HCT116 (cell line): ENCODE results near the gene VSIG2. TPM values are rescaled to one million over a fixed set of nuclear protein-coding genes. Genes with fewer than 3 reads are reported as not detected.

Source experiments
- ATAC-seq: fragments of 200-7000 bp; cut with Tn5 transposase; 2 replicates; pipeline ENCODE4 v1.9.1; 2020; ENCODE audit warnings: mild to moderate bottlenecking, moderate library complexity
- BruUV-seq: library from RNA; stranded (reverse); fragments of 400-500 nt; replicated peaks from 2 replicates; lab custom pipeline; 2021; lab: Mats Ljungman, UMichigan
- CTCF ChIA-PET: fragments of 300-600 bp; sonication (Branson Sonifier 250); formaldehyde crosslinking; loops from one replicate; lab custom pipeline; 2021; ENCODE audit warnings: antibody characterized with exemption; lab: Charles Lee
- POLR2A ChIA-PET: fragments of 300-600, 350-600 bp; sonication (Branson Sonifier 250); formaldehyde crosslinking; loops from one replicate; lab custom pipeline; 2021; ENCODE audit warnings: antibody characterized with exemption; lab: Charles Lee
- RAD21 ChIA-PET, 2 experiments: fragments of 300-600 bp; sonication (Branson Sonifier 250); formaldehyde crosslinking; loops; one replicate each; lab custom pipeline; 2023; ENCODE audit warnings: low total read pairs in 2 of 2; ENCODE audit not compliant: uncharacterized antibody in 2 of 2, unreplicated experiment in 2 of 2, low non-redundant PET in 1 of 2; lab: Charles Lee
- DNase-seq: peaks from one replicate; pipeline ENCODE4 v3.0.0-alpha.2; 2010; ENCODE audit warnings: low read depth, low spot score
- H2AFZ ChIP-seq: fragments of 200-600 bp; shearing (Covaris generic), sonication (generic); 2 replicates; pipeline ENCODE4 v1.6.1; 2017; ENCODE audit warnings: low read depth, mixed run types, mixed read lengths, antibody characterized with exemption, low read length; ENCODE audit not compliant: poor library complexity, severe bottlenecking
- H3K27ac ChIP-seq: 2 replicates; pipeline ENCODE4 v1.5.1; 2012; ENCODE audit warnings: low read depth, low read length
- H3K27me3 ChIP-seq: fragments of 200-600 bp; sonication (generic); 2 replicates; pipeline ENCODE4 v1.6.1; 2016; ENCODE audit warnings: mixed run types, low read length, mixed read lengths; ENCODE audit not compliant: insufficient read depth
- H3K36me3 ChIP-seq, 2 experiments: fragments of 200-500 bp in 1 of 2; fragments of 200-600 bp in 1 of 2; sonication (Bioruptor generic) in 1 of 2; sonication (generic) in 1 of 2; 2 replicates each; pipeline versions ENCODE4 v1.5.1 to v1.6.1; 2014 to 2016; ENCODE audit warnings: low read length in 2 of 2, inconsistent platforms in 1 of 2, mixed read lengths in 1 of 2, mixed run types in 1 of 2; ENCODE audit not compliant: insufficient read depth in 2 of 2, control insufficient read depth in 1 of 2
- H3K4me1 ChIP-seq, 2 experiments: fragments of 200-600 bp in 1 of 2; sonication (generic) in 1 of 2; 2 replicates each; pipeline versions ENCODE4 v1.5.1 to v1.6.1; 2012 to 2017; ENCODE audit warnings: low read length in 2 of 2, inconsistent platforms in 1 of 2, mild to moderate bottlenecking in 1 of 2, mixed read lengths in 1 of 2, mixed run types in 1 of 2, moderate library complexity in 1 of 2; ENCODE audit not compliant: insufficient read depth in 2 of 2, control insufficient read depth in 1 of 2
- H3K4me2 ChIP-seq: fragments of 200-600 bp; sonication (generic); 2 replicates; pipeline ENCODE4 v1.6.1; 2017; ENCODE audit warnings: mixed run types, low read length, mixed read lengths
- H3K4me3 ChIP-seq, 2 experiments: fragments of 200-600 bp in 1 of 2; sonication (generic) in 1 of 2; replicated peaks in 1 of 2; 2 replicates each; pipeline ENCODE4 v1.5.1; 2011 to 2016; ENCODE audit warnings: low read length in 2 of 2, control low read depth in 1 of 2, low read depth in 1 of 2, mild to moderate bottlenecking in 1 of 2, mixed read lengths in 1 of 2, mixed run types in 1 of 2
- H3K79me2 ChIP-seq: fragments of 200-600 bp; sonication (generic); 2 replicates; pipeline ENCODE4 v1.6.1; 2017; ENCODE audit warnings: mild to moderate bottlenecking, mixed run types, low read length, moderate library complexity, mixed read lengths; ENCODE audit not compliant: insufficient read depth
- H3K9ac ChIP-seq: fragments of 200-600 bp; sonication (generic); 2 replicates; pipeline ENCODE4 v1.6.1; 2016; ENCODE audit warnings: low read length, mixed read lengths
- H3K9me2 ChIP-seq: fragments of 200-600 bp; sonication (generic), shearing (Covaris generic); 2 replicates; pipeline ENCODE4 v1.6.1; 2017; ENCODE audit warnings: mixed run types, mild to moderate bottlenecking, moderate library complexity; ENCODE audit not compliant: insufficient read depth
- H3K9me3 ChIP-seq, 2 experiments: fragments of 200-500 bp in 1 of 2; fragments of 200-600 bp in 1 of 2; sonication (Bioruptor generic) in 1 of 2; sonication (generic) in 1 of 2; 2 replicates each; pipeline ENCODE4 v1.6.1; 2014 to 2017; ENCODE audit warnings: low read length in 2 of 2, mixed read lengths in 2 of 2, inconsistent platforms in 1 of 2, low read depth in 1 of 2, mild to moderate bottlenecking in 1 of 2, mixed run types in 1 of 2, moderate library complexity in 1 of 2; ENCODE audit not compliant: control insufficient read depth in 1 of 2, insufficient read depth in 1 of 2
- H4K20me1 ChIP-seq: fragments of 200-600 bp; sonication (generic), shearing (Covaris generic); 2 replicates; pipeline ENCODE4 v1.6.1; 2017; ENCODE audit warnings: mixed run types, mild to moderate bottlenecking, moderate library complexity; ENCODE audit not compliant: insufficient read depth
- ATF3 ChIP-seq: IDR thresholded peaks from 2 replicates; pipeline ENCODE4 v1.6.1; 2012
- CBX3 ChIP-seq: IDR thresholded peaks from 2 replicates; pipeline ENCODE4 v1.6.1; 2012; ENCODE audit warnings: low read depth
- CEBPB ChIP-seq: IDR thresholded peaks from 2 replicates; pipeline ENCODE4 v1.6.1; 2012; ENCODE audit warnings: low read depth
- CTCF ChIP-seq, 3 experiments: fragments of 200-600 bp in 1 of 3; sonication (generic) in 1 of 3; IDR thresholded peaks in 2 of 3; conservative IDR thresholded peaks in 1 of 3; 2 replicates each; pipeline ENCODE4 v1.5.1; 2012 to 2017; ENCODE audit warnings: low read depth in 2 of 3, low read length in 2 of 3, antibody characterized with exemption in 1 of 3, borderline replicate concordance in 1 of 3, control low read depth in 1 of 3, mild to moderate bottlenecking in 1 of 3, mixed read lengths in 1 of 3, mixed run types in 1 of 3, moderate library complexity in 1 of 3; ENCODE audit not compliant: insufficient read depth in 1 of 3
- EGR1 ChIP-seq: IDR thresholded peaks from 2 replicates; pipeline ENCODE4 v1.6.1; 2012; ENCODE audit warnings: low read depth
- ELF1 ChIP-seq: IDR thresholded peaks from 2 replicates; pipeline ENCODE4 v1.6.1; 2012; ENCODE audit warnings: low read depth, borderline replicate concordance
- EZH2 ChIP-seq: fragments of 200-600 bp; sonication (generic); IDR thresholded peaks from 2 replicates; pipeline ENCODE4 v1.6.1; 2017; ENCODE audit warnings: antibody characterized with exemption, mixed run types
- EZH2phosphoT487 ChIP-seq: fragments of 200-600 bp; IDR thresholded peaks from 2 replicates; pipeline ENCODE4 v1.6.1; 2018; ENCODE audit warnings: antibody characterized with exemption, borderline replicate concordance
- FOSL1 ChIP-seq: IDR thresholded peaks from 2 replicates; pipeline ENCODE4 v1.6.1; 2012; ENCODE audit warnings: low read depth
- JUND ChIP-seq: IDR thresholded peaks from 2 replicates; pipeline ENCODE4 v1.6.1; 2012
- MAX ChIP-seq: IDR thresholded peaks from 2 replicates; pipeline ENCODE4 v1.6.1; 2012
- POLR2AphosphoS5 ChIP-seq: IDR thresholded peaks from 2 replicates; pipeline ENCODE4 v1.6.1; 2011; ENCODE audit warnings: mild to moderate bottlenecking, low read depth, low read length, moderate library complexity
- RAD21 ChIP-seq: IDR thresholded peaks from 2 replicates; pipeline ENCODE4 v1.6.1; 2012; ENCODE audit warnings: low read depth, mild to moderate bottlenecking
- SIN3A ChIP-seq: IDR thresholded peaks from 2 replicates; pipeline ENCODE4 v1.6.1; 2012; ENCODE audit warnings: low read depth
- SP1 ChIP-seq: IDR thresholded peaks from 2 replicates; pipeline ENCODE4 v1.6.1; 2012; ENCODE audit warnings: low read depth
- SRF ChIP-seq: IDR thresholded peaks from 2 replicates; pipeline ENCODE4 v1.6.1; 2012; ENCODE audit warnings: low read depth
- TCF7L2 ChIP-seq: IDR thresholded peaks from 2 replicates; pipeline ENCODE4 v1.7.0; 2011; ENCODE audit warnings: borderline replicate concordance, inconsistent platforms; ENCODE audit not compliant: insufficient read depth, insufficient read length; ENCODE audit errors: extremely low read depth
- YY1 ChIP-seq: IDR thresholded peaks from 2 replicates; pipeline ENCODE4 v1.6.1; 2011; ENCODE audit warnings: low read length, low read depth, moderate library complexity, mild to moderate bottlenecking; ENCODE audit not compliant: insufficient replicate concordance; ENCODE audit errors: extremely low read depth
- ZBTB33 ChIP-seq: IDR thresholded peaks from 2 replicates; pipeline ENCODE4 v1.6.1; 2011; ENCODE audit warnings: mild to moderate bottlenecking, low read length, moderate library complexity; ENCODE audit not compliant: insufficient replicate concordance; ENCODE audit errors: extremely low read depth
- ZFX ChIP-seq: fragments of 450-650 bp; IDR thresholded peaks from 2 replicates; pipeline ENCODE4 v1.6.1; 2017
- ZNF274 ChIP-seq: fragments of 200-500 bp; sonication (Bioruptor generic); IDR thresholded peaks from 2 replicates; pipeline ENCODE4 v1.6.1; 2014; ENCODE audit warnings: mild to moderate bottlenecking, low read depth, low read length, inconsistent platforms
- intact Hi-C: fragments of 100-400 bp; cut with micrococcal nuclease; formaldehyde crosslinking; loops from 2 replicates; pipeline ENCODE4 v1.10.0; 2022
- total RNA-seq: library from RNA; stranded (reverse); gene quantifications from one replicate; pipeline ENCODE4 v1.2.1, GENCODE V29; 2021; ENCODE audit not compliant: unreplicated experiment

Gene VSIG2
- total RNA-seq, 1 experiment from 2014 or later, result not detected

GRCh38 chr11:124763156-124763947, 11.3 kb upstream of the VSIG2 start:
- POLR2A ChIA-PET, result interaction anchor here (0.7 to 0.8 kb wide), 2 partner anchors 15 to 17 kb away, joined by 3 read pairs; no protein-coding TSS in a partner anchor
- TF ChIP-seq CBX3 (no peak), ZNF274 (no peak), CEBPB (no peak), SP1 (no peak), SIN3A (no peak), YY1 (peak; percentile 39), TCF7L2 (no peak), POLR2AphosphoS5 (peak; percentile 48), ZFX (no peak), ATF3 (no peak), EGR1 (no peak), SRF (no peak), RAD21 (peak; percentile 72), ZBTB33 (no peak), FOSL1 (no peak), ELF1 (no peak), CTCF (IDR thresholded peaks at IDR 0.05 in 2 of 3, conservative IDR thresholded peaks at IDR 0.05 in 1 of 3; ENCODE audit: borderline replicate concordance in 1 of 3, insufficient read depth in 1 of 3, low read depth in 2 of 3, low read length in 2 of 3) (peak; percentile 81 to 90 (median 82)), JUND (no peak), EZH2phosphoT487 (no peak), MAX (peak; percentile 52; the same call in 1 of the 2 replicates), EZH2 (no peak)

More at GRCh38 chr11:124763156-124763947, 11.3 kb upstream of the VSIG2 start:
- RAD21 ChIA-PET, result interaction anchor here (0.6 to 1.8 kb wide), 3 partner anchors 17 to 141 kb away, joined by 3 to 5 read pairs (median 4); partner anchors contain the start of genes SIAE (in 1 of the 2), SPA17 (in 1 of the 2) and TBRG1 (in 1 of the 2)
- intact Hi-C loops, result loop anchor here (1.0 to 2.0 kb wide), 3 partner anchors 17 to 94 kb away; no protein-coding TSS in a partner anchor
- ATAC-seq (peak; percentile 46), DNase-seq (peak; percentile 61)
- Histone ChIP-seq H3K9ac (peak overlapping the region; percentile 65), H3K27ac (peak overlapping the region; percentile 84), H4K20me1 (no peaks in the 10 kb centered on the region; the same call in 1 of the 2 replicates), H3K36me3 (peaks cover 0 to 5% of the 10 kb centered on the region in 2 experiments; a peak in 1 of 4 replicates), H3K9me3 (no peaks in the 10 kb centered on the region), H3K9me2 (no peaks in the 10 kb centered on the region), H3K4me3 (peak overlapping the region; percentile 66 to 77), H3K27me3 (no peaks in the 10 kb centered on the region), H3K4me2 (peak overlapping the region; percentile 98), H3K79me2 (no peaks in the 10 kb centered on the region), H3K4me1 (peaks cover 18 to 32% of the 10 kb centered on the region in 2 experiments), H2AFZ (peak overlapping the region; percentile 90)
- CTCF ChIA-PET, result interaction anchor here (0.5 to 3.2 kb wide), 18 partner anchors 9 to 710 kb away, joined by 3 to 28 read pairs (median 4); partner anchors contain the start of genes SIAE and SPA17
- BruUV-seq, result no TSS peak
